ENCODE data around the gene SCN10A. TPM values are rescaled to one million over a fixed set of nuclear protein-coding genes. Genes with fewer than 3 reads are reported as not detected.

The SCN10A gene
- total and polyA plus RNA-seq, 3 donors from 2014 or later = 0.19 to 0.53 (median 0.24) TPM

DNA sequence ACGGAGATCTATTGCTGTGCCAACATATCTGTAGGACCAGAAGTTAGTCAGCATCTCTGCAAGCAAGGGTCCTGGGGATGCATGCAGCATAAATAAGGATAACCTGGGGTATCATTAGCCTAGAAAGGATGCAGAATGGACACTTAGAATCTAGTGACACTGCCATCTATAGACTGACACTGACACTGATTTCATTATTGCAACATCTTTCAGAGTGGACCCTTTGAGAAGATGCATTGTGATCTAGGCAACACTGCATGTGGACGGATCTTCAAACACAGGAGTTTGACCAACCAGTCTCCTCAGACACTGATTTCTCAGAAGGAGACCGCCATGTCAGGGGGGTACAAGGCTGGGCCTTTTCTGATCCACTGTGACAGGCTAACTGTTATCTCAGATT is 52.4 kb downstream of the SCN10A start:
- no peaks in the 10 kb centered on the region for H3K27me3 ChIP-seq
- TF ChIP-seq, protein P1, sequence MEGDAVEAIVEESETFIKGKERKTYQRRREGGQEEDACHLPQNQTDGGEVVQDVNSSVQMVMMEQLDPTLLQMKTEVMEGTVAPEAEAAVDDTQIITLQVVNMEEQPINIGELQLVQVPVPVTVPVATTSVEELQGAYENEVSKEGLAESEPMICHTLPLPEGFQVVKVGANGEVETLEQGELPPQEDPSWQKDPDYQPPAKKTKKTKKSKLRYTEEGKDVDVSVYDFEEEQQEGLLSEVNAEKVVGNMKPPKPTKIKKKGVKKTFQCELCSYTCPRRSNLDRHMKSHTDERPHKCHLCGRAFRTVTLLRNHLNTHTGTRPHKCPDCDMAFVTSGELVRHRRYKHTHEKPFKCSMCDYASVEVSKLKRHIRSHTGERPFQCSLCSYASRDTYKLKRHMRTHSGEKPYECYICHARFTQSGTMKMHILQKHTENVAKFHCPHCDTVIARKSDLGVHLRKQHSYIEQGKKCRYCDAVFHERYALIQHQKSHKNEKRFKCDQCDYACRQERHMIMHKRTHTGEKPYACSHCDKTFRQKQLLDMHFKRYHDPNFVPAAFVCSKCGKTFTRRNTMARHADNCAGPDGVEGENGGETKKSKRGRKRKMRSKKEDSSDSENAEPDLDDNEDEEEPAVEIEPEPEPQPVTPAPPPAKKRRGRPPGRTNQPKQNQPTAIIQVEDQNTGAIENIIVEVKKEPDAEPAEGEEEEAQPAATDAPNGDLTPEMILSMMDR (IDR thresholded peaks at IDR 0.05) = no peak
- no peak for TF ChIP-seq POLR2A (IDR thresholded peaks at IDR 0.05)
- 51 to 84% methylated on average over 3 of the region's 3 CpGs for WGBS, 2 donors
- intact Hi-C loops (cut with DNase I; ENCODE audit: low total_unique reads) = no loop called here
- H3K36me3 ChIP-seq (ENCODE audit: low read depth, missing control alignments) = no peaks in the 10 kb centered on the region
- no peak overlapping the region for H3K4me3 ChIP-seq
- H3K9me3 ChIP-seq = no peaks in the 10 kb centered on the region
- no peak overlapping the region for H3K27ac ChIP-seq
- H3K4me1 ChIP-seq = no peaks in the 10 kb centered on the region
- DNase-seq = no peak

DNA sequence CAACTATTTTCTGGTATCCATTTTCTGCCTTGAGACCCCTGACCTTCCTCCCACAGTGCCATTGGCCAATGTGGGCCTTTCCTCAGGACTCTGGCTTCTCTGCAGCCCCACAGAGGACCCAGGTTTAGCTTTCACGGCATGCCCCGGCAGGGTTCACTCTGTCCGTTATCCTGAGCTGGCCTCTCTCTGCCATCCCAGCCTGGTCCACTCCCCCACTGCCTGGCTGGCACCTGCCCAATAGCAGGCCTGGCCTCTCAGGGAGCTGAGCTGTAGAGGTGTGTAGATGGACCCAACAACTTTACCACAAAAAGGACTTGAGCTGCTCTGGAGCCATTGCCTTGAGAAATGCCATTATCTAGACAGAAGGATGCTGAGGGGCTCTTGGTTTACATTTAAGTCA is 57.5 kb downstream of the SCN10A start:
- Histone ChIP-seq H3K27ac (no peak overlapping the region), H3K4me1 (no peaks in the 10 kb centered on the region), H3K9me3 (no peaks in the 10 kb centered on the region), H3K4me3 (no peak overlapping the region), H3K36me3 (ENCODE audit: low read depth, missing control alignments) (no peaks in the 10 kb centered on the region), H3K27me3 (no peaks in the 10 kb centered on the region)
- intact Hi-C loops (cut with DNase I; ENCODE audit: low total_unique reads) = no loop called here
- 67 to 68% methylated on average over 3 of the region's 3 CpGs for WGBS, 2 donors
- DNase-seq = peak; percentile 28
- TF ChIP-seq, protein P1 (IDR thresholded peaks at IDR 0.05) = no peak
- no peak for TF ChIP-seq POLR2A (IDR thresholded peaks at IDR 0.05)

DNA sequence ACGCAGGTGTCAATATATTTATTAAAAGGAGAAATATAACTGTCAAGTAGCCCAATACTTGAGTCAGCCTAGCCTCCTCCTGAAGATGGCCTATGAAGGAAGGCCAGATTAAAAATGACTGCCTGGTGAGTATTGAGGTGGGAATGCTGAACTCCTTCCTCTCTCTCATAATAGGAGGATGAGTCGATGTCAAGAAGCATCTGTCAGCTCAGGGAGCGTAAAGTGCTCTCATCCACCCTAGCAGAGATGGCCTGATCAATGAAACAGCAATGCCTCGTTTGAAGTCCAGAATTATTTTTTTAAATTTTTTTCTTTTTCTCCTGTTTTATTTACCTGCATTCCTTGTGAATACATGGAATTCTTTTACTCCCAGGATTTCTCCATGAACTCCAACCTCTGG is 58.3 kb downstream of the SCN10A start:
- WGBS, 2 donors = 54 to 68% methylated on average over 4 of the region's 4 CpGs
- no peak for DNase-seq
- H3K36me3 ChIP-seq (ENCODE audit: low read depth, missing control alignments) = no peaks in the 10 kb centered on the region
- H3K27ac ChIP-seq = no peak overlapping the region
- no peak for TF ChIP-seq POLR2A (IDR thresholded peaks at IDR 0.05)
- no peaks in the 10 kb centered on the region for H3K9me3 ChIP-seq
- no peaks in the 10 kb centered on the region for H3K4me1 ChIP-seq
- H3K4me3 ChIP-seq = no peak overlapping the region
- intact Hi-C loops (cut with DNase I; ENCODE audit: low total_unique reads) = no loop called here
- no peaks in the 10 kb centered on the region for H3K27me3 ChIP-seq

DNA sequence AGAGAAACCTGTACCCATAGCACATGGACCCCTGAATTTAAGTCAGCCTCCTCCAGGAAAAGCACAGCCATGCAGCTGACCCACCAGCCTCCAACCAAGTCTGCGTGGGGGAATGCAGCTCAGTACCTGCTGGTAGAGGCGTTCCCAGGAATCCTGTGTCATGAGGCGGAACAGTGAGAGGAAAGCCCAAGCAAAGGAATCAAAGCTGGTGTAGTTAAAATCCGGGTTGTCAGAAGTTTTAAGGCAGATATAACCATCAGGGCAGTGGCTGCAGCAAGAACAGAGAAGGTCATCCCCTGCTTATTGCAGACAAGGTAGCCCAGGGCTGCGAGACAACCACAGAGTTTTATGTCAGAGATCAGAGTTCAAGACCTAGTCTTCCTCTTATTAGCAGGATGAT is 59.1 kb downstream of the SCN10A start:
- WGBS, 2 donors = 77 to 81% methylated on average over 5 of the region's 5 CpGs
- H3K36me3 ChIP-seq (ENCODE audit: low read depth, missing control alignments) = no peaks in the 10 kb centered on the region
- no peak overlapping the region for H3K27ac ChIP-seq
- intact Hi-C loops (cut with DNase I; ENCODE audit: low total_unique reads) = no loop called here
- TF ChIP-seq, protein P1 (IDR thresholded peaks at IDR 0.05) = no peak
- TF ChIP-seq POLR2A (IDR thresholded peaks at IDR 0.05) = no peak
- H3K9me3 ChIP-seq = no peaks in the 10 kb centered on the region
- no peak overlapping the region for H3K4me3 ChIP-seq
- H3K4me1 ChIP-seq = no peaks in the 10 kb centered on the region
- H3K27me3 ChIP-seq = no peaks in the 10 kb centered on the region
- no peak for DNase-seq

DNA sequence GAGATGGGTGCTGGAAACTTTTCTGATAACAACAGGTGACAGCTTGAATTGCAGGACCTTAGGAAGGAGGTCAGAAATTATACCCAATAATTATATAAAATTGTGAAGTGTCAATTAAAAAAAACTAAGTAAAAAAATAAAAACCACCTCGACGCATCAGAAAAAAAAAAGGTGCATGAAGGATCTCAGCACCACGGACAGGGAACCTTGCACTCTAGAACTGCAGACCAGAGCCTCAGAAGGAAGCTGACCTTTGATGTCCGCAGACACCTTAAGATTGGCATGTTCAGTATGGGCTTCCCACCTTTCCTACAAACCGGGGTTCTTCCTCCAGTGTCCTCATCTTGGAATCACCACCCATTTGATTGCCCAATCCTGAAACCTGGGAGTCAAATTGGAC is 60.9 kb downstream of the SCN10A start:
- Histone ChIP-seq H3K4me1 (no peaks in the 10 kb centered on the region), H3K27ac (no peak overlapping the region), H3K4me3 (no peak overlapping the region), H3K36me3 (ENCODE audit: low read depth, missing control alignments) (no peaks in the 10 kb centered on the region), H3K9me3 (no peaks in the 10 kb centered on the region), H3K27me3 (no peaks in the 10 kb centered on the region)
- no peak for DNase-seq
- intact Hi-C loops (cut with DNase I; ENCODE audit: low total_unique reads) = no loop called here
- 52 to 57% methylated on average over 5 of the region's 5 CpGs for WGBS, 2 donors
- TF ChIP-seq POLR2A (IDR thresholded peaks at IDR 0.05) = no peak
- TF ChIP-seq, protein P1 (IDR thresholded peaks at IDR 0.05) = no peak
